ENCODE results near the gene RBFOX2. TPM values are rescaled to one million over a fixed set of nuclear protein-coding genes. Genes with fewer than 3 reads are reported as not detected.

The RBFOX2 gene
- total RNA-seq, 1 donor: 187 TPM

DNA sequence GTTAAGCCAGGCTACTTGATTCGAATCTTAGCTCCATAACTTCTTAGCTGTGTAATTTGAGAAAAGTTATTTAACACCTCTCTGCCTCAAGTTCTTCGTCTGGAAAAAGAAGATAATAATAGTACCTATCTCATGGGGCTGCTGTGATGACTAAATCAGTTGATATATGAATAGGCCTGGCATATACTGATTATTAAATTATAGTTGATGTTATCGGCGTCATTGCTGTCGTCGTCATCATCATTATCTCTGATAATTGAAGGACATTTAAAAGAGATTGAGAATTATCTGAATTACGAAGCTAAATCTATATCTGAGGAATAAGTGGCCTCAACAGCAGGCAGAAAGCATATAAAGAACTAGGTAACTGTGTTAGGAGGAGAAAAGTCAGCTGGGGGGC is 165.9 kb downstream of the RBFOX2 start:
- no peak for DNase-seq (ENCODE audit: low read depth)
- no peak overlapping the region for H3K4me3 ChIP-seq (ENCODE audit: low read depth, low read length)
- TF ChIP-seq, protein P1, sequence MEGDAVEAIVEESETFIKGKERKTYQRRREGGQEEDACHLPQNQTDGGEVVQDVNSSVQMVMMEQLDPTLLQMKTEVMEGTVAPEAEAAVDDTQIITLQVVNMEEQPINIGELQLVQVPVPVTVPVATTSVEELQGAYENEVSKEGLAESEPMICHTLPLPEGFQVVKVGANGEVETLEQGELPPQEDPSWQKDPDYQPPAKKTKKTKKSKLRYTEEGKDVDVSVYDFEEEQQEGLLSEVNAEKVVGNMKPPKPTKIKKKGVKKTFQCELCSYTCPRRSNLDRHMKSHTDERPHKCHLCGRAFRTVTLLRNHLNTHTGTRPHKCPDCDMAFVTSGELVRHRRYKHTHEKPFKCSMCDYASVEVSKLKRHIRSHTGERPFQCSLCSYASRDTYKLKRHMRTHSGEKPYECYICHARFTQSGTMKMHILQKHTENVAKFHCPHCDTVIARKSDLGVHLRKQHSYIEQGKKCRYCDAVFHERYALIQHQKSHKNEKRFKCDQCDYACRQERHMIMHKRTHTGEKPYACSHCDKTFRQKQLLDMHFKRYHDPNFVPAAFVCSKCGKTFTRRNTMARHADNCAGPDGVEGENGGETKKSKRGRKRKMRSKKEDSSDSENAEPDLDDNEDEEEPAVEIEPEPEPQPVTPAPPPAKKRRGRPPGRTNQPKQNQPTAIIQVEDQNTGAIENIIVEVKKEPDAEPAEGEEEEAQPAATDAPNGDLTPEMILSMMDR (IDR thresholded peaks at IDR 0.05; ENCODE audit: insufficient read depth, low read length): no peak

DNA sequence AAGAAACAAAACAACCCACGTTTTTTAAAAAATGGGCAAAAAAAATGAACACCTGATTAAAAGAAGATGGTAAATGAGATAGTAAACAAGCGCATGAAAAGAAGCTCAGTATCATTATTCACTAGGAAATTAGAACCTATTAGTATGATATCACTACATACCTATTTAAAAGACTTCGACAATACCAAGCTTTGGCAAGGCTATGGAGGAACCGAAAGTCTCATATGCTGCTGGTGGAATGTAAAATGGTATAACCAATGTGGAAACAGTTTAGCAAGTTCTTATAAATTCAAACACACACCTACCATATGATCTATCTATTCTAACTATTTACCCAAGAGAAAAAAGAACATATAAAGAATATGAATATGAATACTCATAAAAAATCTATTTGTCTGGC is 167.2 kb downstream of the RBFOX2 start:
- TF ChIP-seq, protein P1 (IDR thresholded peaks at IDR 0.05; ENCODE audit: insufficient read depth, low read length): no peak
- no peak for DNase-seq (ENCODE audit: low read depth)
- H3K4me3 ChIP-seq (ENCODE audit: low read depth, low read length): no peak overlapping the region

DNA sequence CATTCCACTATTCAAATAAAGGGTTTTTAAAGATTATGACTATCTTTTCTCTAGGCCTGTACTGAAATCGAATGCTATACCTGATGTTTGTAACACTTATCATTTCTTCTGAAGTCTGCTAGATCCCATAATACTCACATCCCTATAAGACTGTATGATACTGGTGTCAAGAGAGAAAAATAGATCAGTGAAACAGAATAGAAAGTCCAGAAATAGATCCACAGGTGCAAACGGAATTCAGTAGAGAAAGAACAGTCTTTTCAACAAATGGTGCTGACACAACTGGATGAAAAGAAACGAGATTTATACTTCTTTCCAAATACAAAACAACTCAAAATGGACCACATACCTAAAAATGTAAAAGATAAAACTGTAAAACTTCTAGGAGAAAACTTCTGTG is 167.8 kb downstream of the RBFOX2 start:
- TF ChIP-seq, protein P1 (IDR thresholded peaks at IDR 0.05; ENCODE audit: insufficient read depth, low read length): no peak
- no peak overlapping the region for H3K4me3 ChIP-seq (ENCODE audit: low read depth, low read length)
- no peak for DNase-seq (ENCODE audit: low read depth)

DNA sequence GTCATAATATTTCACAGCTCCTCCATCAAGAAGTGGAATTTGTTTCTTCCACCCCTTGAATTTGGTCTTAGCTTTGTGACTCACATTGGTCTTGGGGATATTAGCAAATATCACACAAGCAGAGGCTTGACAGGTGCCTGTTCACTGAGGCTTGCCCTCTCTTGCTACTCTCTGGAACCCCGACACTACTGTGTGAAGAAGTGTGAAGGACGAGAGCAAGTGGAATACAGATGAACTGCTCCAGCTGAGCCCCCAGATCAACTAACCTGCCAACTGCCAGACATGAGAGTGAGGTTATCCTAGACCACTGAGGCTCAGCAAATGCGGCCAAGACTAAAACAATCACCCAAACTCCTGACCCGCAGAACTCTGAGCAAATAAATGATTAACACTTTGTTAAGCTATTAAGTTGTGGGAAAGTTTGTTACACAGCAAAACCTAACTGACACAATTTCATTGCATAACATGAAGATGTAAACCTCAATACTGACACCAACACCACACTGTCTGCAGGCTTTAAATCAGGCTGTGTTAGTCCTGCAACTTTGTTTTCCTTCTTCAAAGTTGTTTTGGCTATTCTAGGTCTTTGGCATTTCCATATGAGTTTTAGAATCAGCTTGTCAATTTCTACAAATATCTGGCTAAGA is 168.4 kb downstream of the RBFOX2 start:
- no peak overlapping the region for H3K4me3 ChIP-seq (ENCODE audit: low read depth, low read length)
- no peak for DNase-seq (ENCODE audit: low read depth)
- TF ChIP-seq, protein P1 (IDR thresholded peaks at IDR 0.05; ENCODE audit: insufficient read depth, low read length): no peak

DNA sequence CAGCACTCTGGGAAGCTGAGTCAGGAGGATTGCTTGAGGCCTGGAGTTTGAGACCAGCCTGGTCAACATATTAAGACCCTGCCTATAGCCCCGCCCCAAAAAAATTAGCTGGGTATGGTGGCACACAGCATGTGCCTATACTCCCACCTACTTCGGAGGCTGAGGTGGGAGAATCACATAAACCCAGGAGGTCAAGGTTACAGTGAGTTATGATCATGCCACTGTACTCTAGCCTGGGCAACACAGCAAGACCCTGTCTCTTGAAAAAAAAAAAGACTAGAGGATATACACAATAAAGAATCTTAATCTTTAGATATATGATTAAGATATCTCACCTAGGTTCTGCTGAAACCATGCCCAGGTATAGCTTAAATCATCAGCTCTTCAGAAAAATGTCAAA is 174.3 kb downstream of the RBFOX2 start:
- H3K4me3 ChIP-seq (ENCODE audit: low read depth, low read length): no peak overlapping the region
- DNase-seq (ENCODE audit: low read depth): no peak
- TF ChIP-seq, protein P1 (IDR thresholded peaks at IDR 0.05; ENCODE audit: insufficient read depth, low read length): no peak

DNA sequence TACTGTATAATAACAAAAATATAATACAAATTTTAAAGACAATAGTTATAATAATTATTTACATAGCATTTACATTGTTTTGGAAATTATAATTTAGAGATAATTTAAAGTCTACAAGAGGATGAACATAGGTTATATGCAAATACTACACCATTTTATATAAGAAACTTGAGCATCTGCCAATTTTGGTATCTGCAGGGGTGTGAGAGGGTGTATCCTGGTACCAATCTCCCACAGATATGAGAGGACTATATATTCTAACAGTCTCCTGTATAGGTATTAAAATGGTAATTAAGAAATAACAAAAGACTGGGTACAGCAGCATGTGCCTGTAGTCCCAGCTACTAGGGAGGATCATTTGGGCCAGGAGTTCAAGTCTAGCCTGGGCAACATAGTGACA is 176.5 kb downstream of the RBFOX2 start:
- H3K4me3 ChIP-seq (ENCODE audit: low read depth, low read length): no peak overlapping the region
- TF ChIP-seq, protein P1 (IDR thresholded peaks at IDR 0.05; ENCODE audit: insufficient read depth, low read length): no peak
- DNase-seq (ENCODE audit: low read depth): no peak

DNA sequence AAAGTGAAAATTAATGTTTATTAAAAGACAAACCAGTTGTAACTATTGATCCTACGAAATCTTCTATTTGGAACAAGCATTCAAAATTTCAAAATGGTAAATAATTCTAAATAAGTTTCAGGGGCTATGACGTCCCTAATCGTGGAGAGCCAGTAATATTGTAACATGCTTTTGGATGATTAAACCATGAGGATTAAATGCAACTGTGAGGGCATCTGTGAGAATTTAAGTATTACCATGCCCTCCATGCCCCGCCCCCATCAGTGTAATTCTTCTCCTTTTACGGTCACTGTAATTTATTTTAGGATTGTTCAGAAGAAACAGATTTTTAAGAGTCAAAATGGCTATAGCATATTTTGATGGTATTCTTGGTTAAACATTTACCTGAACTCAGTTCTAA is 177.8 kb downstream of the RBFOX2 start:
- no peak overlapping the region for H3K4me3 ChIP-seq (ENCODE audit: low read depth, low read length)
- DNase-seq (ENCODE audit: low read depth): no peak
- TF ChIP-seq, protein P1 (IDR thresholded peaks at IDR 0.05; ENCODE audit: insufficient read depth, low read length): no peak
